Pancreas (tissue), 10 donors: ENCODE data around the gene KAT7. TPM values are rescaled to one million over a fixed set of nuclear protein-coding genes. Genes with fewer than 3 reads are reported as not detected.

Experiments
- ATAC-seq, 4 donors: fragments of 200-7000 bp; cut with Tn5 transposase; one replicate each; pipeline versions ENCODE4 v1.8.0 to v1.9.1; 2020; ENCODE audit warnings: mild to moderate bottlenecking in 4 of 4, moderate library complexity in 4 of 4
- DNase-seq, 6 donors: peaks; one replicate each; pipeline ENCODE4 v3.0.0-alpha.2; 2020
- FAIRE-seq: peaks from 2 replicates; lab custom pipeline; 2012; peaks lifted over from hg19 to GRCh38; lab: Jason Lieb, UNC
- H3K27ac ChIP-seq, 4 donors: fragments of 200-600 bp; sonication (generic); 1 replicate in 3 of 4; 2 replicates in 1 of 4; pipeline versions ENCODE4 v1.5.0 to v1.8.0; 2020
- H3K27me3 ChIP-seq, 4 donors: fragments of 200-600 bp; one replicate each; pipeline ENCODE4 v1.8.0; 2021
- H3K36me3 ChIP-seq, 3 donors: fragments of 200-600 bp; sonication (generic) in 1 of 3; one replicate each; pipeline versions ENCODE4 v1.5.0 to v1.8.0; 2020 to 2021
- H3K4me1 ChIP-seq, 3 donors: fragments of 200-600 bp; one replicate each; pipeline ENCODE4 v1.8.0; 2021
- H3K4me3 ChIP-seq, 4 donors: fragments of 200-600 bp; sonication (generic) in 2 of 4; one replicate each; pipeline versions ENCODE4 v1.5.0 to v1.8.0; 2020 to 2021
- H3K9me3 ChIP-seq, 4 donors: fragments of 200-600 bp; one replicate each; pipeline ENCODE4 v1.8.0; 2021
- CTCF ChIP-seq, 4 donors: fragments of 200-600 bp; sonication (generic) in 3 of 4; IDR thresholded peaks; one replicate each; pipeline versions ENCODE4 v1.5.0 to v1.8.0; 2021; ENCODE audit warnings: antibody characterized with exemption in 4 of 4
- WGBS, 2 donors: extraction: QIAGEN DNeasy Blood & Tissue Kit; methylation state at CpG; one replicate each; pipeline ENCODE4 v1.1.7; 2013; 5-methylcytosine and 5-hydroxymethylcytosine counted together
- intact Hi-C, 3 donors: fragments of 100-400 bp; cut with DNase I; formaldehyde crosslinking; loops; one replicate each; pipeline versions ENCODE4 v1.11.1 to v1.14.2; 2022
- polyA plus RNA-seq, 2 donors: library from polyadenylated mRNA; stranded (reverse); fragments of 200-250 nt; gene quantifications; one replicate each; pipeline ENCODE4 v1.2.3, GENCODE V29; 2013
- total RNA-seq, 6 donors: library from RNA; stranded (reverse); fragmentation: NEBNext Ultra II Directional in 4 of 6; extraction: Animal tissue kit (Norgen Biotek cat#: 25700) in 4 of 6; gene quantifications; one replicate each; pipeline versions ENCODE4 v1.2.1 to v1.2.4, GENCODE V29; 2021 to 2023
- donor health status: healthy with polysubstance abuse.
- donor health status: DM: no; HTN: no; CAD: no; lungs with moderate emphysema.
- donor health status: DM: no; HTN: no; CAD: no.
- donor health status: control.
- donor health status: control.
- donor health status: Bipolar disorder and iron deficiency.
- donor health status: DM: yes; HTN: yes; CAD: no.
- donor health status: DM: no; HTN: no; CAD: no.
- donor health status: DM: no; HTN: no; CAD: no.
- donor health status: DM: yes; HTN: yes; CAD: no.

The KAT7 gene
- total and polyA plus RNA-seq, 8 donors = 3.5 to 31.5 (median 19.1) TPM

DNA sequence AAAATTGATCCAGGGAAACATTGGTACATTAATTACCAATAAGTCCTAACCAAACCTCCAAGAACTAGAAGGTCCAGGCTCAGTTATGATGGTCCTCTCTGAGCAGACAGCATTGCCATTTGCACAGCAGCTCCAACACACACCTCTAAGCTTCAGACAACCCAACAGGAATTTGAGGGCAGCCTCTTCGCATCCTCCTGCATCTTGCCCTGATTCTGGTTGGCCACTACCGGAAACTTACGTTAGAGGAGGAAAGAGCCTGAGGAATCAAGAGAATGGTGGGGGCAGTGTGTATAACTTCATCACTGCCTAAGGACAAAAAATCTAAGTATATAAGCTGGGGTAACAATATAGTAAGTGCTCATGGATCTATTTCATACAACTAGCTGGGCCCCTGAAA, 40.3 kb upstream of the KAT7 start:
- peaks cover 0 to 3% (median 0%) of the 10 kb centered on the region in 3 donors for H3K4me1 ChIP-seq
- intact Hi-C loops = no loop called here
- ATAC-seq = no peak
- H3K9me3 ChIP-seq = no peaks in the 10 kb centered on the region
- H3K36me3 ChIP-seq = no peaks in the 10 kb centered on the region
- DNase-seq = no peak
- WGBS, 2 donors = 85 to 96% methylated on average over 3 of the region's 3 CpGs
- no peak for TF ChIP-seq CTCF (IDR thresholded peaks at IDR 0.05)
- H3K4me3 ChIP-seq = no peak overlapping the region
- H3K27ac ChIP-seq = no peak overlapping the region
- FAIRE-seq = no peak
- no peaks in the 10 kb centered on the region for H3K27me3 ChIP-seq

- Histone ChIP-seq H3K36me3 (no peaks in the 10 kb centered on the region), H3K4me3 (no peak overlapping the region), H3K9me3 (no peaks in the 10 kb centered on the region), H3K4me1 (peaks cover 0 to 3% (median 3%) of the 10 kb centered on the region in 3 donors), H3K27me3 (no peaks in the 10 kb centered on the region), H3K27ac (no peak overlapping the region)
- TF ChIP-seq CTCF (IDR thresholded peaks at IDR 0.05) = no peak
- intact Hi-C loops = no loop called here
- ATAC-seq (no peak), FAIRE-seq (no peak), DNase-seq (no peak)
- 91 to 94% methylated on average over 7 of the region's 7 CpGs for WGBS, 2 donors
These were observed 39.7 kb upstream of the KAT7 start for GRCh38 chr17:49748791-49749190.

GRCh38 chr17:49749730-49750129, 38.8 kb upstream of the KAT7 start:
- DNase-seq (no peak), ATAC-seq (no peak), FAIRE-seq (no peak)
- Histone ChIP-seq H3K27ac (no peak overlapping the region), H3K36me3 (no peaks in the 10 kb centered on the region), H3K4me3 (no peak overlapping the region), H3K4me1 (peaks cover 0 to 4% (median 3%) of the 10 kb centered on the region in 3 donors), H3K27me3 (no peaks in the 10 kb centered on the region), H3K9me3 (no peaks in the 10 kb centered on the region)
- TF ChIP-seq CTCF (IDR thresholded peaks at IDR 0.05) = no peak
- intact Hi-C loops = no loop called here
- 88 to 96% methylated on average over 3 of the region's 3 CpGs for WGBS, 2 donors

GRCh38 chr17:49752508-49752907, 36.0 kb upstream of the KAT7 start:
- TF ChIP-seq CTCF (IDR thresholded peaks at IDR 0.05) = no peak
- Histone ChIP-seq H3K36me3 (no peaks in the 10 kb centered on the region), H3K27me3 (no peaks in the 10 kb centered on the region), H3K9me3 (no peaks in the 10 kb centered on the region), H3K4me1 (peaks cover 0 to 4% (median 0%) of the 10 kb centered on the region in 3 donors), H3K4me3 (no peak overlapping the region), H3K27ac (no peak overlapping the region)
- 77 to 86% methylated on average over 3 of the region's 3 CpGs for WGBS, 2 donors
- no peak for DNase-seq
- no peak for FAIRE-seq
- ATAC-seq = no peak
- intact Hi-C loops = no loop called here

DNA sequence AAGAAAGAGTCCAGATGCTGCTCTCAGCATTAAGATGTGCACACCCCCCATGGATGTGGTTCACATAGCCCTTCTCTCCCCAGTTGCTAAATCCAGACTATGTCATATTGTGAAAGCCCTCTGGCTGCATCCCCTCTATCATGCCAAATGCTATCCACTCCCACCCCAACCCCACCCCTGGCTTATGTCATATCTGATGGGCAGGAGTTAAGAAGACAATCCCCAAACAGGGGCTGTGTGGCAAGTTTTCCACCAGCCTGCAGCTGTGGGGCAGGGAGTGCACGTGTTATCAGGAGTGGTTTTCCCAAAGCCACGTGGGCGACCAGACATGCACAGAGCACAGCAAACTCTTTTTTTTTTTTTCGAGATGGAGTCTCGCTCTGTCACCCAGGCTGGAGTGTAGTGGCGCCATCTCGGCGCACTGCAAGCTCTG, 34.5 kb upstream of the KAT7 start:
- TF ChIP-seq CTCF (IDR thresholded peaks at IDR 0.05) = no peak
- Histone ChIP-seq H3K9me3 (no peaks in the 10 kb centered on the region), H3K27me3 (no peaks in the 10 kb centered on the region), H3K4me1 (peaks cover 0 to 4% (median 0%) of the 10 kb centered on the region in 3 donors), H3K27ac (peak overlapping the region in 3 of 4 donors; percentile 27 to 34 (median 33)), H3K4me3 (peak overlapping the region in 1 of 4 donors; percentile 10), H3K36me3 (no peaks in the 10 kb centered on the region)
- WGBS, 2 donors = 44 to 59% methylated on average over 8 of the region's 8 CpGs
- intact Hi-C loops = no loop called here
- ATAC-seq (peak; percentile 88 to 95 (median 94)), FAIRE-seq (no peak), DNase-seq (peak; percentile 66 to 80 (median 78))
